Adrenal gland (tissue), 5 donors: ENCODE data around the gene COL19A1.

Experiments used
- POLR2A ChIP-seq, 2 donors: fragments of 450-650 bp; IDR thresholded peaks; one replicate each; pipeline ENCODE4 v1.6.1; 2017; ENCODE audit warnings: antibody characterized with exemption in 2 of 2, mild to moderate bottlenecking in 2 of 2, moderate library complexity in 1 of 2
- TF ChIP-seq, protein P1 (sequence below), 6 experiments: fragments of 450-650 bp in 4 of 6; fragments of 200-600 bp in 2 of 6; sonication (generic) in 1 of 6; IDR thresholded peaks; 1 replicate in 5 of 6; 2 replicates in 1 of 6; pipeline versions ENCODE4 v1.5.1 to v1.8.0; 2016 to 2021; ENCODE audit warnings: antibody characterized with exemption in 6 of 6, mild to moderate bottlenecking in 2 of 6, moderate library complexity in 1 of 6
- donor health status: DM: no; HTN: no; CAD: no.

DNA sequence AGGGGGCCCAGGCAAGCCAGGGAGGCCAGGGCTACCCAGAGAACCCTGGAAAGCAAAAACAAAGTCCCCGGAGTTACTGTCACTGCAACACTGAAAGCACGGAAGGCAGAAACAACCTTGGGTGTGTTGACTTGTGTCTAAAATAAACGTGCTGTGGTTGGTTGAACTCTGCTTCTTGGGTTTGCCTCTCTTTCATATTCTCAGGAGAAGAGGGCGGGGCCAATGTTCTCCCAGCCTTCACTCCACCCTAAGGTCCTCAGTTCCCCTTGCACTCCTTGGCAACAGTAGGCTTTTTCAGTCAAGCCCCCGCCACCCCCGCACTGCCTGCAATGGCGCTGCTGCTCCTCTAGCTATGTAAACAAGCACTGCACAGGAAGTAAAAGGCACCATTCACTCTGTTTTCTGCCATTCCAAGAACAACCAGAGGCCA, 375.6 kb downstream of the COL19A1 start:
- TF ChIP-seq POLR2A (IDR thresholded peaks at IDR 0.05) = no peak
- TF ChIP-seq, protein P1, sequence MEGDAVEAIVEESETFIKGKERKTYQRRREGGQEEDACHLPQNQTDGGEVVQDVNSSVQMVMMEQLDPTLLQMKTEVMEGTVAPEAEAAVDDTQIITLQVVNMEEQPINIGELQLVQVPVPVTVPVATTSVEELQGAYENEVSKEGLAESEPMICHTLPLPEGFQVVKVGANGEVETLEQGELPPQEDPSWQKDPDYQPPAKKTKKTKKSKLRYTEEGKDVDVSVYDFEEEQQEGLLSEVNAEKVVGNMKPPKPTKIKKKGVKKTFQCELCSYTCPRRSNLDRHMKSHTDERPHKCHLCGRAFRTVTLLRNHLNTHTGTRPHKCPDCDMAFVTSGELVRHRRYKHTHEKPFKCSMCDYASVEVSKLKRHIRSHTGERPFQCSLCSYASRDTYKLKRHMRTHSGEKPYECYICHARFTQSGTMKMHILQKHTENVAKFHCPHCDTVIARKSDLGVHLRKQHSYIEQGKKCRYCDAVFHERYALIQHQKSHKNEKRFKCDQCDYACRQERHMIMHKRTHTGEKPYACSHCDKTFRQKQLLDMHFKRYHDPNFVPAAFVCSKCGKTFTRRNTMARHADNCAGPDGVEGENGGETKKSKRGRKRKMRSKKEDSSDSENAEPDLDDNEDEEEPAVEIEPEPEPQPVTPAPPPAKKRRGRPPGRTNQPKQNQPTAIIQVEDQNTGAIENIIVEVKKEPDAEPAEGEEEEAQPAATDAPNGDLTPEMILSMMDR (IDR thresholded peaks at IDR 0.05) = no peak
